Immature natural killer cell (primary cell): ENCODE results near the gene ZFP90. TPM values are rescaled to one million over a fixed set of nuclear protein-coding genes. Genes with fewer than 3 reads are reported as not detected.

Experiments
- DNase-seq, 3 donors: peaks; one replicate each; pipeline ENCODE4 v3.0.0; 2022; ENCODE audit warnings: mixed read lengths in 1 of 3
- H3K27ac Mint-ChIP-seq, 6 donors: one replicate each; pipeline ENCODE4 v1.8.0; 2020; ENCODE audit warnings: mixed read lengths in 6 of 6, mild to moderate bottlenecking in 5 of 6, inconsistent platforms in 4 of 6, moderate library complexity in 3 of 6
- H3K27me3 Mint-ChIP-seq, 3 donors: one replicate each; pipeline ENCODE4 v1.8.0; 2020 to 2021; ENCODE audit warnings: low read depth in 3 of 3, mild to moderate bottlenecking in 3 of 3, mixed read lengths in 3 of 3, moderate library complexity in 3 of 3, inconsistent platforms in 1 of 3
- H3K36me3 Mint-ChIP-seq, 3 donors: one replicate each; pipeline ENCODE4 v1.8.0; 2020; ENCODE audit warnings: mixed read lengths in 3 of 3, inconsistent platforms in 2 of 3, mild to moderate bottlenecking in 2 of 3
- H3K4me1 Mint-ChIP-seq, 2 donors: one replicate each; pipeline ENCODE4 v1.8.0; 2020; ENCODE audit warnings: inconsistent platforms in 2 of 2, mild to moderate bottlenecking in 2 of 2, mixed read lengths in 2 of 2, moderate library complexity in 1 of 2
- H3K4me3 Mint-ChIP-seq, 5 donors: one replicate each; pipeline ENCODE4 v1.8.0; 2020; ENCODE audit warnings: mild to moderate bottlenecking in 5 of 5, mixed read lengths in 5 of 5, inconsistent platforms in 3 of 5, moderate library complexity in 3 of 5
- H3K9me3 Mint-ChIP-seq, 6 donors: one replicate each; pipeline ENCODE4 v1.8.0; 2020; ENCODE audit warnings: mild to moderate bottlenecking in 6 of 6, mixed read lengths in 6 of 6, inconsistent platforms in 4 of 6, moderate library complexity in 3 of 6
- polyA plus RNA-seq, 3 donors: library from polyadenylated mRNA; unstranded; fragments of 300-500 nt; fragmentation: Illumina TruSeq; gene quantifications; one replicate each; pipeline ENCODE4 v1.2.3, GENCODE V29; 2021

ZFP90 gene
- polyA plus RNA-seq, 3 donors from 2014 or later = 13.1 to 14.9 (median 14.0) TPM

DNA sequence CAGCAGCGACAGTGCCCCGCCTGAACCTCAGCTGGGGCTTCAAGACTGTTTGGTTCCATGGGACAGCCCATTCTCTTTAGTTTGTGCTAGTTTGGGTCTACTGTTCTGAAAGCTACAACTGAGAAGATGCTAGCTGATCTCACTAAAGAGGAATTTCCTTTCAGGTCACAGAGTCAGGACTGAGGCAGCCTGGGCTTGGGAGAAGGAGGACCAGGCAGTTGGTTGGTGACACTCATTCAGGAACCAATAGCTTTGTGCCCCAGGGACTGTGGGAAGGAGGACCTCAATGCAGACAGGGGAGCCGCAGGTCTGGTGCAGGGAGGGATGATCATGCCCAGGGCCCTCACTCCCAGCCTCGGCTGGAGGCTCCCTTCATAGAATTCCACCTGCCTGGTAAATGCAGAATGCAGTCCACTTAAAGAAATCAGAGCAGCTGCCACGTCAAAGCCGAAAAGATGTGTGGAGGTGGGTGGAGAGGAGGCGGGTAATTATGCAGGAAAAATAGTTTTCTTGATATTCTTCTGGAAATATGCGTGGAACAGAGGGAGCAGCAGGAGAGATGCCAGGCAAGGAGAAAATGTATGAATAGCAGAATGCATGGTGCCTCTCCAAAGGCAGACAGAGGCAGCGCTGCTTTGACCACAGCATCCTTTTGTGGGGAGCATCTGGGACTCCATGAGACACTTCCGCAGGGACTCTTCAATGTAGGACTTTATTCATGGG is 32.6 kb upstream of the ZFP90 start:
- Mint-ChIP-seq H3K27ac (no peak overlapping the region), H3K4me3 (no peak overlapping the region), H3K4me1 (no peaks in the 10 kb centered on the region), H3K27me3 (peaks cover 2 to 7% (median 3%) of the 10 kb centered on the region in 3 donors), H3K36me3 (no peaks in the 10 kb centered on the region), H3K9me3 (no peaks in the 10 kb centered on the region)
- DNase-seq = no peak

DNA sequence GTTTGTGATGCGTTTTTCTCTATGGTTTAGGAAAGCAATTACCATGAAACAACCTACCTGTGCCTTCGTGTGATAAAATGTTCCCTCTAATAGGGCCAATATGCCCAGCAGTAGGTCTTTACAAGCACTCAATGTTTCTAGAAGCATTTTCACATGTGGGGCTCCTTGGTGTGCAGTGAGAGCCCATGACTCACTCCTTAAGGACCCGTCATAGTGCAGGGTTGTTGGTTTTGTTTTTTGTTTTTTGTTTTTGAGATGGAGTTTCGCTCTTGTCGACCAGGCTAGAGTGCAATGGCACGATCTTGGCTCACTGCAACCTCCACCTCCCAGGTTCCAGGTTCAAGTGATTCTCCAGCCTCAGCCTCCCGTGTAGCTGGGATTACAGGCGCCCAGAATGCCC is 31.1 kb upstream of the ZFP90 start:
- Mint-ChIP-seq H3K4me3 (no peak overlapping the region), H3K27me3 (peaks cover 2 to 7% (median 3%) of the 10 kb centered on the region in 3 donors), H3K9me3 (no peaks in the 10 kb centered on the region), H3K27ac (no peak overlapping the region), H3K4me1 (no peaks in the 10 kb centered on the region), H3K36me3 (no peaks in the 10 kb centered on the region)
- no peak for DNase-seq

DNA sequence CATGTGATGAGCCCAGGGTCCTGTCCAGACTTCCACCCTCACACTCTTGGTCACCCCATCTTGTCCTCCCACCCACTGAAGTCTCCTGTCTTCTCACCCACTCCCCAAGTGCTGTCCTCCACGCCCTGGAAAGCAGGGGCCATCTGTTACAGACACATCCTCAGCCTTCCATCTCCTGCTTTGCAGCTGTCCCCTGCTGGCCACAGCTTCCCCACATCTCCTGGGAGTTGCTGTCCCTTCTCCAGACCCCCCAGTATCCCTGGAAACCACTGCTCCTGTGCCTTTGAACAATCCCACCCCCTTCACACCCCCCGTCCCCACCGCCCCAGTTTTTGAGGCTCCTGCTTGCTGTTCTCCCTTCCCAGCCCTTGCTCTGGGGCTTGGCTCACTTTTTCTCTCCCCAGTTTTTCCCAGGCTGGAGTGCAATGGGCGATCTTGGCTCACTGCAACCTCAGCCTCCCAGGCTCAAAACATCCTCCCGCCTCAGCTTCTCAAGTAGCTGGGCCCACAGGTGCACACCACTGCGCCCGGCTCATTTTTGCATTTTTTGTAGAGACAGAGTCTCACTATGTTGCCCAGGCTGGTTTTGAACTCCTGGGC is 30.4 kb upstream of the ZFP90 start:
- Mint-ChIP-seq H3K36me3 (no peaks in the 10 kb centered on the region), H3K27me3 (peaks cover 2 to 8% (median 3%) of the 10 kb centered on the region in 3 donors), H3K4me1 (no peaks in the 10 kb centered on the region), H3K9me3 (no peaks in the 10 kb centered on the region), H3K27ac (no peak overlapping the region), H3K4me3 (no peak overlapping the region)
- no peak for DNase-seq

DNA sequence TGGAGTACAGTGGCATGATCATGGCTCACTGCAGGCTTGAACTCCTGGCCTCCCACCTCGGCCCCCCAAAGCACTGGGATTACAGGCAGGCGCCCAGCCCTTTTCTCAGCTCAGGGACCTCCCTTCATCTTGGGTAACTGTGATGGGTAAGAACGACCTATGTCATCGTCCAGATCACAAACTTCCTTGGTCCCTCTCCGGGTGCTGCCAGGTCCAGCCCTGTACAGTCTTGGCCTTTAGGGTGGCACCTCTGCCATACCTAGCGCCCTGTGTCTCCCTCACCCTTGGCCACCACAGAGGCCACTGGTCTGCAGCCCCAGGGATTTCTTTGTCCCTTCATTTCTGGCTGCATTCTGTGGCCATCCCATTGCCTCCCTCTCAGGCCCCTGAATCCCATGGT is 29.7 kb upstream of the ZFP90 start:
- Mint-ChIP-seq H3K4me1 (no peaks in the 10 kb centered on the region), H3K36me3 (no peaks in the 10 kb centered on the region), H3K4me3 (no peak overlapping the region), H3K9me3 (no peaks in the 10 kb centered on the region), H3K27me3 (peaks cover 2 to 8% (median 3%) of the 10 kb centered on the region in 3 donors), H3K27ac (no peak overlapping the region)
- no peak for DNase-seq

DNA sequence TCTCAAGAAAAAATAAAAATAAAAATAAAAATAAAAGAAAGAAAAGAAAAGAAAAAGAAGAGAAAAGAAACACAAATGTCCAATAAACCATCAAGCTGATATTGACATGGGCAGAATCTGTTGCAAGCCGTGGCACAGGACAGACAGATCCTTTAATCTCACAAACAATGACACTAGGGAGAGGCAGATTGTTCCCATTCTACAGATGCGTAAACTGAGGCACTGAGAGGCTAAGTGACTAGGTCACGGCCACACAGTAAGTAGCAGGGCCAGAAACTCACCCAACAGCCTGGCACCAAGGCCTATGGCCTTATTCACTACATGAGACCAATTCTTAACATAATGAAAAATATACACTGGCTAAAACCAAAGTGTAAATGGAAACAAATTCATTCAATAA is 28.3 kb upstream of the ZFP90 start:
- no peaks in the 10 kb centered on the region for H3K9me3 Mint-ChIP-seq
- no peak overlapping the region for H3K27ac Mint-ChIP-seq
- H3K27me3 Mint-ChIP-seq = peaks cover 0 to 6% (median 2%) of the 10 kb centered on the region in 3 donors
- H3K36me3 Mint-ChIP-seq = no peaks in the 10 kb centered on the region
- no peaks in the 10 kb centered on the region for H3K4me1 Mint-ChIP-seq
- DNase-seq = no peak
- no peak overlapping the region for H3K4me3 Mint-ChIP-seq

DNA sequence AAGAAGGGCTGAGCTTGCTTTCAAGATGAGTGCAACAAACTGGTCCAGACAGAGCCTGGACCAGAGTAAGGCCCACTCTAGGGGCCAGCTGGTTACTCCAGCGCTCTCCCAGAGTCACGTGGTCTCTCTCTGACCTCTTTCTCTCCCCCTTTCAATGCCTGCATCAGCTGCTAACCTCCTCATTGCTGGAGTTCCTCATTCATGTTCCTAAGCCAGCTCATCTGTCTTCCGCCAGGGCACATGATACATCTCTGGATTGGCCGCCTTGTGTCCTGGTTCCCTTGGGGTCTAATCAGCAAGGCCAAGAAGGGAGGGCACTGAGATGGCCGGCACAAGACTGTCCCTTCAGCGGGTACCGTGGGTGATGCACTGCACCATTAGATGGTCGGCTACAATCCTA is 26.9 kb upstream of the ZFP90 start:
- no peak for DNase-seq
- H3K4me1 Mint-ChIP-seq = no peaks in the 10 kb centered on the region
- no peaks in the 10 kb centered on the region for H3K36me3 Mint-ChIP-seq
- peaks cover 0 to 6% (median 2%) of the 10 kb centered on the region in 3 donors for H3K27me3 Mint-ChIP-seq
- H3K4me3 Mint-ChIP-seq = no peak overlapping the region
- peak overlapping the region in 1 of 6 donors; percentile 62 for H3K27ac Mint-ChIP-seq
- no peaks in the 10 kb centered on the region for H3K9me3 Mint-ChIP-seq

DNA sequence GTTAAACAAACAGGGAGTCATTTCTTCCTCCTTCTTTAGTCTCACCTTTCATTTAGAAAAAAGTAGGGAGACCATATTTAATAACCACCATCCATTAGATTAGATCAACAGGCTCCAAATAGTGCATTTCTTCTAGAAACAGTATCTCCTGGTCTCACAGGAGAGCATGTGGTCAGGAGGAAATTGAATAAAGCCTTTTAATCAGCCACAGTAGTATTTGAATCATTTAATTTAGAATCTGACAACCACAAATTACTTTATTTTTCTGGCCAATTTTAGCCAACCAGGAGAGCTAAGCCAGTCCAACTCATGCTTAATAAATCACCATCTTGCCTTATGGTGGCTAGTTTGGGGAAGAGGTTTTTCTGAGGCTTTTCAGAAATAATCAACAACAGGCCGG is 26.3 kb upstream of the ZFP90 start:
- no peak for DNase-seq
- Mint-ChIP-seq H3K4me1 (no peaks in the 10 kb centered on the region), H3K36me3 (no peaks in the 10 kb centered on the region), H3K9me3 (no peaks in the 10 kb centered on the region), H3K4me3 (no peak overlapping the region), H3K27ac (no peak overlapping the region), H3K27me3 (peaks cover 1 to 6% (median 2%) of the 10 kb centered on the region in 3 donors)

DNA sequence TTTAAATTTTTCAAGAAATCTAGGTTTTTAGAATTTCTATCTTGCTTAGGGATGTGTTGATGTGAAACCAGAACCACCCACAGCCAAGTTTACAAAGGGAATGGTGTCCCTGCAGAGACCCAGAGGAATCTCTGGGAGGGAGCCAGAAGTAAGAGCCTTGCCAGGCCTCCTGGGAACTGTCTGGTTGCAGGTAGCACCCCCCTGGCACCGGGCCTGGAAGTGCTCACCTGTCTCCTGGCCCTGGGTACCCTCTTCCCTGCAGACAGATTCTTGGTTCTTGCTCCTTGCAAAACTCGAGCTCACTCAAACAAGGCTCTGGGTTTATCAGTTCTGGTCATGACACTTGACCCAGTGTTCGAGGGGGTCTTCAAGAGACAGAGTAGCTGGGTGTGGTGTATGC is 24.6 kb upstream of the ZFP90 start:
- Mint-ChIP-seq H3K27ac (no peak overlapping the region), H3K9me3 (no peaks in the 10 kb centered on the region), H3K27me3 (peaks cover 1 to 5% (median 3%) of the 10 kb centered on the region in 3 donors), H3K36me3 (no peaks in the 10 kb centered on the region), H3K4me3 (no peak overlapping the region), H3K4me1 (no peaks in the 10 kb centered on the region)
- DNase-seq = no peak

DNA sequence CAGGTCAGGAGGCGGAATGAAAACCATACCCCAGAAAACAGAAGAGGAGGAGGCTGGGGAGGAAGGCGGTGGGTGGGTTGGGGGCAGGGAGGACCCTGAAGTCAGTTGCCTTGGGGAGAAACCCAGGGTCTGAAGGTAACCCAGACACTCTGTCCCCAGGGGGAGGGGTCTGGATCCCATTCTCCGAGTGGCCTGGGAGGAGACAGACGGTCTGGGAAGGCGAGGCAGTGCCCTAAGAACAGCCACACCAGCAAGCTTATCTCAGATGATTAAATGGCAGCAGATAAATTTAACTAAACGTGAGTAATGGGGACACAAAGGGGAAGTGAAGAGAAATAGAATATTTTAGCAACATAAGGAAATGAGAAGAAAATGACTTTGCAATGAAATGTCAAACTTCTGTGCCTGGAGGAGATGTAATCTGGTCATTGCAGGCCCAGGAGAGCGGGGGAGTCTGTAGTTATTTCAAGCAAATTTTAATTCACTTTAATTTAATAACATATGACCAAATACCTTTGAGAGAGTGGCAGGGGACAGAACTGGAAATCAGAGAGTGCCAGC is 21.4 kb upstream of the ZFP90 start:
- Mint-ChIP-seq H3K4me1 (peaks cover 7 to 10% of the 10 kb centered on the region in 2 donors), H3K27ac (no peak overlapping the region), H3K27me3 (peaks cover 1 to 9% (median 3%) of the 10 kb centered on the region in 3 donors), H3K9me3 (no peaks in the 10 kb centered on the region), H3K36me3 (no peaks in the 10 kb centered on the region), H3K4me3 (no peak overlapping the region)
- no peak for DNase-seq

DNA sequence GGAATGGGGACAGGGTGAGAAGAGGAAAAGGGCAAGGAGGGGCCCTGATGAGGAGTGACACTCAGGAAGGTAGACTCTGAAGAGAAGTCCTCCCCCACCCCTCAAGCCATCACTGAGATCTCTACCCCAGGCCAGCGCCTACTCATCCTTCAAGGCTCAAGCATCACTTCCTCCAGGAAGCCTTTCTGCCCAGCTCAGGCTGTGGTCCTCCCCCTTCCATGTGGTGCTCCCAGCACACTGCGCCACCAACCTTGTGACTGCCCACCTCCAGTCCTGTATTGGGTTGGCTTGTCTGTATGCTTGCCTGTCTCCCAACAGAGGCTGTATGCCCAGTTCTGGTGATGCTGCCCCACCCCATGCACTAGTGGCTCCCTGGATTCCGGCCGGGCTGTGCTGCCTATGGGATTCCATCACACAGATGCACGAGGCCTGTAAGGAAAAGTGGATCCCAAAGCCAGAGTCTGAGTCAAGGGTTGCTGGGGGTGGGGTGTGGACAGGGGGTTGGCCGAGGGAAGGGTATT is 19.8 kb upstream of the ZFP90 start:
- H3K27me3 Mint-ChIP-seq = peaks cover 0 to 9% (median 3%) of the 10 kb centered on the region in 3 donors
- no peak overlapping the region for H3K4me3 Mint-ChIP-seq
- no peaks in the 10 kb centered on the region for H3K9me3 Mint-ChIP-seq
- peak overlapping the region in 1 of 6 donors; percentile 30 for H3K27ac Mint-ChIP-seq
- no peaks in the 10 kb centered on the region for H3K36me3 Mint-ChIP-seq
- peaks cover 7 to 10% of the 10 kb centered on the region in 2 donors for H3K4me1 Mint-ChIP-seq
- DNase-seq = no peak

DNA sequence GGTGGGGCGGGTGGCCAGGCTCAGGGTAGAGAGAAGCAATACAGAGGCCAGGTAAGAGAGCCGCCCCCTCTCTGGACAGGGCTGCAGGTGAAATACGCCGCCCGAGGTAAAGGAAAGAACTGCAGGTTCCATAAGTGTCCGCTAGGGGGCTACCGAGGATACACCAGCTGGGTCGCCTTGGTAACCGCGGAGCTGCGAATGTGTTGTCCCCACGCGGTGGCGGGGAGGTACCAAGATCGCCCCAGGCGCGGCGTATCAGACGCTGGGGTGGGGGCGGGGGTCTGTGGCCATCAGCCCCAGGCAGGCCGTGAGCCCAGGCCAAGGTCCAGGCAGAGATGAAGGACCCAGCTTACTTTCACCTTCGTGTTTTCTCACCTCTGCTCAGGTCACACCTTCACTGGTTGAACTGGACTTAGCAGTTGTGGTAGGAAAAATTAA is 18.4 kb upstream of the ZFP90 start:
- no peaks in the 10 kb centered on the region for H3K9me3 Mint-ChIP-seq
- H3K27me3 Mint-ChIP-seq = peaks cover 0 to 9% (median 3%) of the 10 kb centered on the region in 3 donors
- H3K36me3 Mint-ChIP-seq = no peaks in the 10 kb centered on the region
- H3K4me3 Mint-ChIP-seq = peak overlapping the region; percentile 14 to 76 (median 58)
- peaks cover 7 to 10% of the 10 kb centered on the region in 2 donors for H3K4me1 Mint-ChIP-seq
- H3K27ac Mint-ChIP-seq = peak overlapping the region in 5 of 6 donors; percentile 9 to 94 (median 81)
- peak; percentile 82 to 86 (median 85) for DNase-seq

DNA sequence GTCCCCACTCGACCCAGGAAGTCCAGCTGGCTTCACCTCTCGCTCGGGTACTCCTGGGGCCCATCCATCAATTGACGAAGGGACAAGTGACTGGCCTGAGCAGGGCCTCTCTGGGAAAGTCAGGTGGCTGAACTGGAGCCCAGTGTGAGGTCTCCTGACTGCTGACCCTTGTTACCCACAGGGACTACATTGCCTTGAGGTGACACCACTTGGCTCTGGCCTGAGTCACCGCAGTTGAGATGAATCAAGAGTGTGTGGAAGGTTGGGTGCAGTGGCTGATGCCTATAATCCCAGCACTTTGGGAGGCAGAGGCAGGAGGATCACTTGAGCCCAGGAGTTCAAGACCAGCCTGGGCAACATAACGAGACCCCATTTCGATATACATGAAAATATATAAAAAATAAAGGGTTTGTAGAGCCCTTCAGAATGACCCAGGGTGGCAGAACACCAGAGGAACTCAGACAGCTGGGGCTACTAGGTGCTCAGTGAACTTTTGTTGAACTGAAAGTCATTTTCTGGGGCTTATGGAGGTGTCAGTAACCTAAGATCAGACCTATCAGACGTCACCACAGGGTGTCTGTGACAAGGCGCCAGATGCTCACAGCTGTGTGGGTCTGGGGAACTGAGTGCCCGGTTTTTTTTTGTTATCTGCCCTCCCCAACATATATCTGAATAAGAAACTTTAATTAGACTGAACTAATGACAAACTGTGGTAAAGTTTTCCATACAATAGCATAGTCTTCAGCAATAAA is 14.8 kb upstream of the ZFP90 start:
- DNase-seq = no peak
- Mint-ChIP-seq H3K27me3 (peaks cover 2 to 11% (median 5%) of the 10 kb centered on the region in 3 donors), H3K9me3 (no peaks in the 10 kb centered on the region), H3K27ac (peak overlapping the region in 1 of 6 donors; percentile 24), H3K4me3 (no peak overlapping the region), H3K4me1 (peaks cover 12 to 18% of the 10 kb centered on the region in 2 donors), H3K36me3 (no peaks in the 10 kb centered on the region)

DNA sequence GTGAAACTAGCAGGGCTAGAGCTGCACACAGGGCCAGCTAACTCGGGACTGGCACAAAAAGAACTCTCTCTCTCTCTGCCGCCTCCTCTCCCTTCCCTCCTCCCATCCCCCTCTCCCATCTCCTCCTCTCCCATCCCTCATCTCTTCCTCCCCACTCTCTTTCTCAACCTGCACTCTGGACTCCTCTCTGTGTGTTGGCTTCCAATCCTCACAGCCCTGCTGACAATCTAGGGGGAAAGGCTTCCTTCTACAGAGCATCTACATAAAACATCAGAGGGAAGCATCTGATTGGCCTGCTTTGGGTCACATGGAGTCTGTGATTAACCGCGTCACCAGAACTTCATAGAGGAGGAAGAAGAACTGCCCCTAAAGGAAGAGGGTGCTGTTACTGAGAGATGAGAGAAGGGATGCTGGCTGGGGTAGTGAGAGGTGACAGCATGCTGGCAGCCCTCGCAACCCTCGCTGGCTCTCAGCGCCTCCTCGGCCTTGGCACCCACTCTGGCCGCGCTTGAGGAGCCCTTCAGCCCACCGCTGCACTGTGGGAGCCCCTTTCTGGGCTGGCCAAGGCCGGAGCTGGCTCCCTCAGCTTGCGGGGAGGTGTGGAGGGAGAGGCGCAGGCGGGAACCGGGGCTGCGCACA is 12.8 kb upstream of the ZFP90 start:
- Mint-ChIP-seq H3K36me3 (no peaks in the 10 kb centered on the region), H3K9me3 (no peaks in the 10 kb centered on the region), H3K27me3 (peaks cover 5 to 8% (median 7%) of the 10 kb centered on the region in 3 donors), H3K27ac (no peak overlapping the region), H3K4me3 (no peak overlapping the region), H3K4me1 (peaks cover 16 to 24% of the 10 kb centered on the region in 2 donors)
- DNase-seq = no peak
